H9 (cell line): Measurements from ENCODE around the gene ATAD1. TPM values are rescaled to one million over a fixed set of nuclear protein-coding genes. Genes with fewer than 3 reads are reported as not detected.
A peak's percentile ranks its signal among the peaks of the same experiment; 100 is the strongest.

ENCODE experiments used
- DNase-seq: peaks from one replicate; pipeline ENCODE4 v3.0.0-alpha.2; 2017
- H2AFZ ChIP-seq: one replicate; pipeline ENCODE4 v1.6.1; 2013; ENCODE audit warnings: mild to moderate bottlenecking, low read length, control low read depth, moderate library complexity
- H2AK5ac ChIP-seq: 2 replicates; pipeline ENCODE4 v1.6.1; 2013; ENCODE audit warnings: low read length, control low read depth, mixed read lengths; ENCODE audit not compliant: insufficient read length
- H2BK120ac ChIP-seq: one replicate; pipeline ENCODE4 v1.6.1; 2013; ENCODE audit warnings: low read depth, mild to moderate bottlenecking, low read length, control low read depth, inconsistent platforms; ENCODE audit not compliant: poor library complexity, severe bottlenecking
- H2BK12ac ChIP-seq: 2 replicates; pipeline ENCODE4 v1.6.1; 2013; ENCODE audit warnings: low read length, control low read depth, mixed read lengths, low read depth; ENCODE audit not compliant: insufficient read length
- H2BK15ac ChIP-seq: 2 replicates; pipeline ENCODE4 v1.6.1; 2013; ENCODE audit warnings: low read depth, low read length, control low read depth
- H2BK20ac ChIP-seq: one replicate; pipeline ENCODE4 v1.6.1; 2013; ENCODE audit warnings: low read depth, mild to moderate bottlenecking, low read length, control low read depth, inconsistent platforms; ENCODE audit not compliant: poor library complexity, severe bottlenecking
- H2BK5ac ChIP-seq: 2 replicates; pipeline ENCODE4 v1.6.1; 2013; ENCODE audit warnings: low read length, control low read depth, mixed read lengths; ENCODE audit not compliant: insufficient read length
- H3K14ac ChIP-seq: 2 replicates; pipeline ENCODE4 v1.6.1; 2013; ENCODE audit warnings: low read length, control low read depth; ENCODE audit not compliant: insufficient read depth
- H3K18ac ChIP-seq: 2 replicates; pipeline ENCODE4 v1.6.1; 2013; ENCODE audit warnings: low read depth, mild to moderate bottlenecking, mixed read lengths, low read length, control low read depth; ENCODE audit not compliant: insufficient read length
- H3K23ac ChIP-seq: 2 replicates; pipeline ENCODE4 v1.6.1; 2013; ENCODE audit warnings: low read length, control low read depth, mixed read lengths, low read depth; ENCODE audit not compliant: insufficient read length
- H3K23me2 ChIP-seq: 2 replicates; pipeline ENCODE4 v1.6.1; 2013; ENCODE audit warnings: low read depth, mild to moderate bottlenecking, mixed read lengths, low read length, control low read depth; ENCODE audit not compliant: insufficient read length, poor library complexity, severe bottlenecking
- H3K27ac ChIP-seq: 2 replicates; pipeline ENCODE4 v1.5.1; 2013; ENCODE audit warnings: low read length, control low read depth, mixed read lengths, low read depth; ENCODE audit not compliant: insufficient read length
- H3K27me3 ChIP-seq: 2 replicates; pipeline ENCODE4 v1.6.1; 2013; ENCODE audit warnings: low read length, control low read depth, inconsistent platforms; ENCODE audit not compliant: insufficient read depth
- H3K4ac ChIP-seq: 2 replicates; pipeline ENCODE4 v1.6.1; 2013; ENCODE audit warnings: low read depth, mild to moderate bottlenecking, control low read depth, inconsistent platforms, low read length, moderate library complexity
- H3K4me1 ChIP-seq: 2 replicates; pipeline ENCODE4 v1.6.1; 2013; ENCODE audit warnings: low read length, control low read depth, inconsistent platforms; ENCODE audit not compliant: insufficient read depth
- H3K4me2 ChIP-seq: 2 replicates; pipeline ENCODE4 v1.6.1; 2013; ENCODE audit warnings: low read length, control low read depth, mixed read lengths; ENCODE audit not compliant: insufficient read length, insufficient read depth
- H3K56ac ChIP-seq: 2 replicates; pipeline ENCODE4 v1.6.1; 2013; ENCODE audit warnings: low read depth, mild to moderate bottlenecking, mixed read lengths, low read length, control low read depth; ENCODE audit not compliant: insufficient read length
- H3K79me1 ChIP-seq: 2 replicates; pipeline ENCODE4 v1.6.1; 2013; ENCODE audit warnings: low read depth, mild to moderate bottlenecking, moderate library complexity, low read length, control low read depth, inconsistent platforms; ENCODE audit not compliant: insufficient read depth, poor library complexity, severe bottlenecking
- H3K79me2 ChIP-seq: 2 replicates; pipeline ENCODE4 v1.6.1; 2013; ENCODE audit warnings: low read length, control low read depth, inconsistent platforms; ENCODE audit not compliant: insufficient read depth
- H3K9ac ChIP-seq: 2 replicates; pipeline ENCODE4 v1.6.1; 2013; ENCODE audit warnings: low read length, control low read depth, mixed read lengths; ENCODE audit not compliant: insufficient read length; ENCODE audit errors: extremely low read depth
- H3K9me3 ChIP-seq: one replicate; pipeline ENCODE4 v1.6.1; 2013; ENCODE audit warnings: low read depth, low read length, inconsistent platforms; ENCODE audit not compliant: control insufficient read depth
- H3T11ph ChIP-seq: one replicate; pipeline ENCODE4 v1.6.1; 2013; ENCODE audit warnings: mild to moderate bottlenecking, low read length, control low read depth, inconsistent platforms
- H4K20me1 ChIP-seq: one replicate; pipeline ENCODE4 v1.6.1; 2013; ENCODE audit not compliant: control insufficient read depth, insufficient read length, insufficient read depth
- H4K5ac ChIP-seq: 2 replicates; pipeline ENCODE4 v1.6.1; 2013; ENCODE audit warnings: low read depth, mild to moderate bottlenecking, mixed read lengths, low read length, control low read depth; ENCODE audit not compliant: insufficient read length
- H4K8ac ChIP-seq: replicated peaks from 2 replicates; pipeline ENCODE4 v1.6.1; 2013; ENCODE audit warnings: low read length, control low read depth, mixed read lengths, low read depth; ENCODE audit not compliant: insufficient read length
- H4K91ac ChIP-seq: 2 replicates; pipeline ENCODE4 v1.6.1; 2013; ENCODE audit warnings: low read depth, mild to moderate bottlenecking, moderate library complexity, mixed read lengths, low read length, control low read depth; ENCODE audit not compliant: insufficient read length
- H3K27ac Mint-ChIP-seq, 3 experiments: 2 replicates in 2 of 3; 3 replicates in 1 of 3; pipeline ENCODE4 v1.8.0; 2020 to 2021; ENCODE audit warnings: mixed read lengths in 3 of 3, mild to moderate bottlenecking in 1 of 3, moderate library complexity in 1 of 3
- H3K27me3 Mint-ChIP-seq: 2 replicates; pipeline ENCODE4 v1.8.0; 2021; ENCODE audit warnings: low read depth, mild to moderate bottlenecking, moderate library complexity, mixed read lengths
- H3K36me3 Mint-ChIP-seq, 3 experiments: 2 replicates in 2 of 3; 3 replicates in 1 of 3; pipeline ENCODE4 v1.8.0; 2020 to 2021; ENCODE audit warnings: low read depth in 3 of 3, mixed read lengths in 3 of 3; ENCODE audit not compliant: insufficient read depth in 1 of 3
- H3K4me1 Mint-ChIP-seq, 2 experiments: 2 replicates each; pipeline ENCODE4 v1.8.0; 2020; ENCODE audit warnings: mixed read lengths in 2 of 2
- H3K4me3 Mint-ChIP-seq, 2 experiments: 2 replicates in 1 of 2; 3 replicates in 1 of 2; pipeline ENCODE4 v1.8.0; 2020 to 2021; ENCODE audit warnings: mild to moderate bottlenecking in 2 of 2, mixed read lengths in 2 of 2, moderate library complexity in 1 of 2
- H3K9me3 Mint-ChIP-seq, 2 experiments: 2 replicates in 1 of 2; 3 replicates in 1 of 2; pipeline ENCODE4 v1.8.0; 2020; ENCODE audit warnings: mild to moderate bottlenecking in 2 of 2, mixed read lengths in 2 of 2, moderate library complexity in 1 of 2
- CTCF ChIP-seq: fragments of 200-600 bp; sonication (generic); conservative IDR thresholded peaks from 3 replicates; pipeline ENCODE4 v1.8.0; 2021; ENCODE audit warnings: antibody characterized with exemption, mild to moderate bottlenecking
- WGBS: extraction: QIAGEN DNeasy Blood & Tissue Kit; methylation state at CpG from one replicate; pipeline ENCODE4 v1.1.7; 2013; ENCODE audit warnings: missing lambda C conversion rate, low lambda C conversion rate, mixed read lengths; ENCODE audit not compliant: insufficient read length; ENCODE audit errors: extremely low coverage; 5-methylcytosine and 5-hydroxymethylcytosine counted together
- total RNA-seq: library from RNA; stranded (reverse); gene quantifications from 2 replicates; pipeline ENCODE4 v1.2.1, GENCODE V29; 2021

ATAD1 gene
- total RNA-seq, 1 experiment from 2014 or later = 38.7 TPM

GRCh38 chr10:87734987-87735827 is 82.8 kb downstream of the ATAD1 start:
- WGBS = no CpG with 5 or more reads among the region's 7 CpGs
- Histone ChIP-seq H3K27ac (no peak overlapping the region), H3K4ac (no peak overlapping the region), H2BK5ac (no peak overlapping the region), H3K23ac (no peak overlapping the region), H4K20me1 (no peaks in the 10 kb centered on the region), H3K79me2 (no peaks in the 10 kb centered on the region), H3K56ac (no peak overlapping the region), H2AFZ (peak overlapping the region; percentile 3), H3K4me1 (peaks cover 4% of the 10 kb centered on the region; the same call in 1 of the 2 replicates), H3K9ac (no peak overlapping the region), H3K9me3 (no peaks in the 10 kb centered on the region), H2AK5ac (no peak overlapping the region), H4K5ac (no peak overlapping the region), H3T11ph (no peak overlapping the region), H2BK120ac (no peak overlapping the region), H3K23me2 (no peaks in the 10 kb centered on the region), H3K18ac (no peak overlapping the region), H3K27me3 (no peaks in the 10 kb centered on the region), H2BK20ac (no peak overlapping the region), H3K79me1 (no peaks in the 10 kb centered on the region), H4K8ac (no peak overlapping the region), H2BK15ac (no peak overlapping the region), H3K14ac (no peak overlapping the region), H3K4me2 (peak overlapping the region; percentile 28), H2BK12ac (no peak overlapping the region), H4K91ac (no peak overlapping the region)
- Mint-ChIP-seq H3K9me3 (no peaks in the 10 kb centered on the region), H3K27ac (peak overlapping the region in 2 of 3 experiments; percentile 6 to 84; a peak in 5 of 7 replicates), H3K36me3 (no peaks in the 10 kb centered on the region; a peak in 1 of 7 replicates), H3K4me3 (peak overlapping the region; percentile 46 to 67), H3K27me3 (no peaks in the 10 kb centered on the region), H3K4me1 (peaks cover 17 to 19% of the 10 kb centered on the region in 2 experiments)
- DNase-seq = peak; percentile 85
- peak; percentile 89 for TF ChIP-seq CTCF
